ENCODE measurements around the gene RNF2. TPM values are rescaled to one million over a fixed set of nuclear protein-coding genes. Genes with fewer than 3 reads are reported as not detected.

Gene RNF2
- total and polyA plus RNA-seq, 4 donors: 2.9 to 17.3 (median 4.9) TPM

GRCh38 chr1:185137896-185138545 lies 92.7 kb downstream of the RNF2 start:
- H3K4me3 ChIP-seq (ENCODE audit: low read depth in 1 of 3, low read length in 3 of 3): no peak overlapping the region
- H3K4me1 ChIP-seq (ENCODE audit: control insufficient read depth in 4 of 4, insufficient read depth in 4 of 4, low read length in 3 of 4): no peaks in the 10 kb centered on the region
- H3K9me3 ChIP-seq (ENCODE audit: control insufficient read depth in 4 of 4, low read length in 3 of 4): no peaks in the 10 kb centered on the region
- TF ChIP-seq GABPA (IDR thresholded peaks at IDR 0.05 in 1 of 2, conservative IDR thresholded peaks at IDR 0.05 in 1 of 2) (no peak), RXRA (IDR thresholded peaks at IDR 0.05) (no peak), REST (IDR thresholded peaks at IDR 0.05) (no peak), ATF3 (IDR thresholded peaks at IDR 0.05) (no peak), FOXA2 (IDR thresholded peaks at IDR 0.05) (no peak), EGR1 (IDR thresholded peaks at IDR 0.05; ENCODE audit: low read depth in 2 of 2) (no peak), YY1 (IDR thresholded peaks at IDR 0.05) (no peak), HNF4G (IDR thresholded peaks at IDR 0.05) (no peak), JUND (IDR thresholded peaks at IDR 0.05) (no peak), CTCF (IDR thresholded peaks at IDR 0.05; ENCODE audit: low read depth, low read length, missing input control) (no peak)
- DNase-seq (ENCODE audit: low spot score): no peak
- no peaks in the 10 kb centered on the region for H3K27me3 ChIP-seq (ENCODE audit: control insufficient read depth in 4 of 4, insufficient read depth in 4 of 4, low read length in 3 of 4)
- 90% methylated on average over 1 of the region's 1 CpG for WGBS
- no peak overlapping the region for H3K9ac ChIP-seq (ENCODE audit: low read depth in 1 of 2, low read length in 2 of 2)
- H3K27ac ChIP-seq (ENCODE audit: low read depth in 1 of 2, low read length in 2 of 2): no peak overlapping the region
- H3K36me3 ChIP-seq (ENCODE audit: control insufficient read depth in 4 of 4, insufficient read depth in 3 of 4, low read depth in 1 of 4, low read length in 3 of 4): peaks cover 1 to 37% (median 34%) of the 10 kb centered on the region in 4 donors

GRCh38 chr1:185139246-185139645 lies 93.9 kb downstream of the RNF2 start:
- Histone ChIP-seq H3K9ac (ENCODE audit: low read depth in 1 of 2, low read length in 2 of 2) (no peak overlapping the region), H3K27me3 (ENCODE audit: control insufficient read depth in 4 of 4, insufficient read depth in 4 of 4, low read length in 3 of 4) (no peaks in the 10 kb centered on the region), H3K36me3 (ENCODE audit: control insufficient read depth in 4 of 4, insufficient read depth in 3 of 4, low read depth in 1 of 4, low read length in 3 of 4) (peaks cover 1 to 36% (median 31%) of the 10 kb centered on the region in 4 donors), H3K4me1 (ENCODE audit: control insufficient read depth in 4 of 4, insufficient read depth in 4 of 4, low read length in 3 of 4) (no peaks in the 10 kb centered on the region), H3K27ac (ENCODE audit: low read depth in 1 of 2, low read length in 2 of 2) (no peak overlapping the region), H3K9me3 (ENCODE audit: control insufficient read depth in 4 of 4, low read length in 3 of 4) (no peaks in the 10 kb centered on the region), H3K4me3 (ENCODE audit: low read depth in 1 of 3, low read length in 3 of 3) (no peak overlapping the region)
- 97% methylated on average over 4 of the region's 4 CpGs for WGBS
- TF ChIP-seq SP1 (IDR thresholded peaks at IDR 0.05): no peak
- TF ChIP-seq HNF4G (IDR thresholded peaks at IDR 0.05): no peak
- TF ChIP-seq ATF3 (IDR thresholded peaks at IDR 0.05): no peak
- TF ChIP-seq RAD21 (IDR thresholded peaks at IDR 0.05): no peak
- no peak for TF ChIP-seq JUND (IDR thresholded peaks at IDR 0.05)
- TF ChIP-seq FOXA1 (IDR thresholded peaks at IDR 0.05): no peak
- no peak for TF ChIP-seq ZBTB33 (IDR thresholded peaks at IDR 0.05)
- TF ChIP-seq HNF4A (conservative IDR thresholded peaks at IDR 0.05): no peak
- no peak for DNase-seq (ENCODE audit: low spot score)

Measured in liver (tissue), 9 donors.